Measurements from ENCODE around the gene TSPAN31.

Gene TSPAN31

GRCh38 chr12:57744194-57744776, 554 bp upstream of the TSPAN31 start (continued):
- peak; percentile 33 for TF ChIP-seq ZNF398 (tag by site-specific recombination; IDR thresholded peaks at IDR 0.05)
- peak; percentile 83 for TF ChIP-seq KLF7 (tag by site-specific recombination; IDR thresholded peaks at IDR 0.05; ENCODE audit: borderline replicate concordance)
- TF ChIP-seq ZNF302 (tag by site-specific recombination; IDR thresholded peaks at IDR 0.05; ENCODE audit: low read depth): no peak
- no peak for TF ChIP-seq ZFP41 (tag by site-specific recombination; IDR thresholded peaks at IDR 0.05; ENCODE audit: borderline replicate concordance)
- no peak for TF ChIP-seq ZNF214 (tag by site-specific recombination; IDR thresholded peaks at IDR 0.05; ENCODE audit: borderline replicate concordance)
- TF ChIP-seq MYNN (tag by site-specific recombination; IDR thresholded peaks at IDR 0.05; ENCODE audit: borderline replicate concordance): no peak
- no peak for TF ChIP-seq ZNF514 (tag by site-specific recombination; IDR thresholded peaks at IDR 0.05)
- no peak for TF ChIP-seq ZIC2 (tag by site-specific recombination; IDR thresholded peaks at IDR 0.05)
- TF ChIP-seq ZBTB44 (tag by site-specific recombination; IDR thresholded peaks at IDR 0.05): 0 out of 2 replicates have a peak, but pooled peaks have one; percentile 22
- TF ChIP-seq ZSCAN18 (tag by site-specific recombination; IDR thresholded peaks at IDR 0.05): 0 out of 2 replicates have a peak, but pooled peaks have one; percentile 52
- TF ChIP-seq HOXD13 (CRISPR knock-in tag; IDR thresholded peaks at IDR 0.05; ENCODE audit: borderline replicate concordance): no peak
- no peak for TF ChIP-seq ZNF837 (tag by site-specific recombination; IDR thresholded peaks at IDR 0.05)
- TF ChIP-seq ZNF664 (tag by site-specific recombination; IDR thresholded peaks at IDR 0.05): 0 out of 2 replicates have a peak, but pooled peaks have one; percentile 46
- 0 out of 2 replicates have a peak, but pooled peaks have one; percentile 36 for TF ChIP-seq ZNF623 (tag by site-specific recombination; IDR thresholded peaks at IDR 0.05)
- no peak for TF ChIP-seq ZNF768 (tag by site-specific recombination; IDR thresholded peaks at IDR 0.05)
- peak; percentile 77 for TF ChIP-seq KLF1 (tag by site-specific recombination; IDR thresholded peaks at IDR 0.05)
- TF ChIP-seq HOXC10 (CRISPR knock-in tag; IDR thresholded peaks at IDR 0.05): no peak
- no peak for TF ChIP-seq ZNF670 (tag by site-specific recombination; IDR thresholded peaks at IDR 0.05; ENCODE audit: low read depth)
- no peak for TF ChIP-seq GFI1B (tag by site-specific recombination; IDR thresholded peaks at IDR 0.05)
- TF ChIP-seq PRDM4 (tag by site-specific recombination; IDR thresholded peaks at IDR 0.05): no peak
- TF ChIP-seq ZNF747 (tag by site-specific recombination; IDR thresholded peaks at IDR 0.05): no peak
- no peak for TF ChIP-seq SCRT1 (tag by site-specific recombination; IDR thresholded peaks at IDR 0.05; ENCODE audit: borderline replicate concordance)
- no peak for TF ChIP-seq ZNF513 (tag by site-specific recombination; IDR thresholded peaks at IDR 0.05)
- TF ChIP-seq INSM2 (tag by site-specific recombination; IDR thresholded peaks at IDR 0.05): peak; percentile 61
- TF ChIP-seq ZNF23 (tag by site-specific recombination; IDR thresholded peaks at IDR 0.05; ENCODE audit: borderline replicate concordance): no peak
- TF ChIP-seq SP7 (tag by site-specific recombination; IDR thresholded peaks at IDR 0.05): peak; percentile 54; the same call in 1 of the 2 replicates
- no peak for TF ChIP-seq ZNF223 (tag by site-specific recombination; IDR thresholded peaks at IDR 0.05)
- TF ChIP-seq ZNF26 (tag by site-specific recombination; IDR thresholded peaks at IDR 0.05): no peak
